ENCODE measurements around the gene GNG5.
"Not testable (repeated sequence)": the region's sequence is repeated elsewhere in the genome, so short reads cannot be mapped to it uniquely, and the experiment has no call there.

Gene GNG5

GRCh38 chr1:84492726-84493125 lies 13.7 kb downstream of the GNG5 start:
- DNase-seq (ENCODE audit: insufficient read length, low spot score): no peak
- FAIRE-seq: no peak

- DNase-seq (ENCODE audit: insufficient read length, low spot score) (no peak), FAIRE-seq (no peak)
These were observed 16.6 kb downstream of the GNG5 start for GRCh38 chr1:84489766-84490165.

- FAIRE-seq (no peak), DNase-seq (ENCODE audit: insufficient read length, low spot score) (no peak)
These were observed 18.3 kb downstream of the GNG5 start for GRCh38 chr1:84488107-84488506.

GRCh38 chr1:84481317-84481716 lies 25.1 kb downstream of the GNG5 start:
- no peak for DNase-seq (ENCODE audit: insufficient read length, low spot score)
- no peak for FAIRE-seq

- FAIRE-seq: no peak
These were observed 25.7 kb downstream of the GNG5 start for GRCh38 chr1:84480650-84481049.

GRCh38 chr1:84479998-84480397 lies 26.4 kb downstream of the GNG5 start:
- no peak for DNase-seq (ENCODE audit: insufficient read length, low spot score)
- no peak for FAIRE-seq

More at GRCh38 chr1:84480650-84481049, 25.7 kb downstream of the GNG5 start:
- DNase-seq (ENCODE audit: insufficient read length, low spot score): no peak

GRCh38 chr1:84478876-84479868 lies 27.2 kb downstream of the GNG5 start, which contains the start of gene RPF1:
Gene RPF1, plus strand, starts transcription at chr1:84479266. Its CDS starts 16 bp downstream, at chr1:84479282.
- DNase-seq (ENCODE audit: insufficient read length, low spot score) (peak; percentile 66), FAIRE-seq (no peak)

- DNase-seq (ENCODE audit: insufficient read length, low spot score): no peak
- FAIRE-seq: no peak
These were observed 30.2 kb downstream of the GNG5 start for GRCh38 chr1:84476225-84476624.

GRCh38 chr1:84467298-84467697 lies 39.1 kb downstream of the GNG5 start:
- FAIRE-seq: no peak
- DNase-seq (ENCODE audit: insufficient read length, low spot score): no peak

- no peak for FAIRE-seq
- DNase-seq (ENCODE audit: insufficient read length, low spot score): no peak
These were observed 44.3 kb downstream of the GNG5 start for GRCh38 chr1:84462118-84462517.

GRCh38 chr1:84452436-84452835 lies 53.9 kb downstream of the GNG5 start:
- no peak for FAIRE-seq
- DNase-seq (ENCODE audit: insufficient read length, low spot score): no peak

GRCh38 chr1:84450910-84451309 lies 55.5 kb downstream of the GNG5 start:
- DNase-seq (ENCODE audit: insufficient read length, low spot score) (no peak), FAIRE-seq (no peak)

GRCh38 chr1:84448704-84449103 lies 57.7 kb downstream of the GNG5 start:
- DNase-seq (ENCODE audit: insufficient read length, low spot score): not testable (repeated sequence)

More at GRCh38 chr1:84448704-84449103, 57.7 kb downstream of the GNG5 start:
- not testable (repeated sequence) for FAIRE-seq
